Measurements from ENCODE around the gene ARL15.

GRCh38 chr5:54184806-54185205 lies 125.6 kb downstream of the ARL15 start:
- no peak for TF ChIP-seq CTCF (conservative IDR thresholded peaks at IDR 0.05; ENCODE audit: low read depth, low read length)
- no peak for TF ChIP-seq POLR2A (IDR thresholded peaks at IDR 0.05; ENCODE audit: low read depth, low read length)
- TF ChIP-seq MXI1 (IDR thresholded peaks at IDR 0.05; ENCODE audit: borderline replicate concordance, low read depth, low read length), result no peak
- no peak for TF ChIP-seq NFE2L2 (IDR thresholded peaks at IDR 0.05; ENCODE audit: low read depth, low read length)
- no peak for TF ChIP-seq MAZ (IDR thresholded peaks at IDR 0.05; ENCODE audit: borderline replicate concordance, low read depth, low read length)
- TF ChIP-seq CEBPB (IDR thresholded peaks at IDR 0.05; ENCODE audit: low read depth, low read length), result no peak
- no peak for TF ChIP-seq FOS (IDR thresholded peaks at IDR 0.05; ENCODE audit: low read depth, low read length)
- no peak for TF ChIP-seq MAFK (IDR thresholded peaks at IDR 0.05; ENCODE audit: low read depth, low read length)
- TF ChIP-seq USF2 (IDR thresholded peaks at IDR 0.05; ENCODE audit: low read depth, low read length), result no peak
- no peak for TF ChIP-seq RFX5 (IDR thresholded peaks at IDR 0.05; ENCODE audit: low read depth, low read length)
- no peak for TF ChIP-seq RAD21 (IDR thresholded peaks at IDR 0.05; ENCODE audit: low read length)
